K562 (cell line): ENCODE measurements around the gene PALLD. TPM values are rescaled to one million over a fixed set of nuclear protein-coding genes. Genes with fewer than 3 reads are reported as not detected.

ENCODE experiments used
- CEBPZ ChIP-seq: fragments of 150-350 bp; IDR thresholded peaks from 2 replicates; pipeline ENCODE4 v1.6.1; 2014; ENCODE audit warnings: low read depth, mild to moderate bottlenecking, low read length, borderline replicate concordance
- DIDO1 ChIP-seq: fragments of 450-650 bp; IDR thresholded peaks from 2 replicates; pipeline ENCODE4 v1.6.1; 2016; ENCODE audit warnings: low read depth, missing biosample characterization, missing genetic modification characterization
- EHMT2 ChIP-seq: fragments of 450-650 bp; IDR thresholded peaks from 2 replicates; pipeline ENCODE4 v1.6.1; 2018; ENCODE audit warnings: antibody characterized with exemption
- EP400 ChIP-seq: fragments of 450-650 bp; IDR thresholded peaks from 2 replicates; pipeline ENCODE4 v1.6.1; 2017; ENCODE audit warnings: antibody characterized with exemption, mild to moderate bottlenecking, moderate library complexity
- ETV1 ChIP-seq: fragments of 450-650 bp; conservative IDR thresholded peaks from 2 replicates; pipeline ENCODE4 v1.6.1; 2016; ENCODE audit warnings: missing genetic modification characterization, control low read depth, low read depth, missing compliant biosample characterization
- FOSL1 ChIP-seq: fragments of 200-800 bp; sonication (Bioruptor generic); conservative IDR thresholded peaks from 2 replicates; pipeline ENCODE4 v1.6.1; 2016; ENCODE audit warnings: missing genetic modification characterization, missing compliant biosample characterization
- NFRKB ChIP-seq: fragments of 450-650 bp; IDR thresholded peaks from 2 replicates; pipeline ENCODE4 v1.6.1; 2016; ENCODE audit warnings: low read depth
- POLR2AphosphoS2 ChIP-seq: IDR thresholded peaks from 2 replicates; pipeline ENCODE4 v1.6.1; 2012; ENCODE audit warnings: low read length, improper control_type of control experiment
- POLR2G ChIP-seq: fragments of 200-400 bp; formaldehyde crosslinking; IDR thresholded peaks from 2 replicates; pipeline ENCODE4 v1.6.1; 2017; ENCODE audit warnings: low read depth, mild to moderate bottlenecking, antibody characterized with exemption, low read length, moderate library complexity
- TAF7 ChIP-seq: fragments of 450-650 bp; IDR thresholded peaks from 2 replicates; pipeline ENCODE4 v1.6.1; 2016; ENCODE audit warnings: missing genetic modification characterization, missing compliant biosample characterization
- THRB ChIP-seq: fragments of 450-650 bp; formaldehyde crosslinking; conservative IDR thresholded peaks from 2 replicates; pipeline ENCODE4 v1.4.0; 2022; ENCODE audit warnings: mild to moderate bottlenecking, missing genetic modification characterization
- ZKSCAN8 ChIP-seq: fragments of 200-800 bp; sonication (Bioruptor generic); IDR thresholded peaks from 2 replicates; pipeline ENCODE4 v1.6.1; 2016; ENCODE audit warnings: missing genetic modification characterization, missing compliant biosample characterization
- ZMIZ1 ChIP-seq, 2 experiments: fragments of 150-350 bp in 1 of 2; IDR thresholded peaks; 2 replicates each; pipeline ENCODE4 v1.6.1; 2012 to 2016; ENCODE audit warnings: low read depth in 2 of 2, low read length in 2 of 2, mild to moderate bottlenecking in 1 of 2, moderate library complexity in 1 of 2
- polyA plus RNA-seq, 8 experiments: library from polyadenylated mRNA; depleted of rRNA in 4 of 8; stranded (reverse) in 5 of 8; unstranded in 3 of 8; fragments of >200 nt; fragmentation: Nextera tagmentation in 2 of 8; fragmentation: Illumina TruSeq in 1 of 8; extraction: Ambion mirVana in 2 of 8; extraction: Trizol in 1 of 8; gene quantifications; 2 replicates each; pipeline versions ENCODE4 v1.2.1 to v1.2.3, GENCODE V29; 2011 to 2014; ENCODE audit warnings: inconsistent platforms in 1 of 8, missing spikeins in 1 of 8
- total RNA-seq, 7 experiments: library from RNA; depleted of rRNA in 6 of 7; stranded (reverse); fragments of >200 nt in 6 of 7; fragmentation: Illumina TruSeq in 2 of 7; extraction: Trizol in 2 of 7; gene quantifications; 2 replicates each; pipeline versions ENCODE4 v1.2.1 to v1.2.3, GENCODE V29; 2011 to 2021; ENCODE audit warnings: low replicate concordance in 1 of 7
- TF ChIP-seq, protein P1 (sequence below): fragments of 150-350 bp; conservative IDR thresholded peaks from 2 replicates; pipeline ENCODE4 v1.6.1; 2014; ENCODE audit warnings: low read length

The PALLD gene
- total and polyA plus RNA-seq, 9 of the 15 experiments (the other 6 are each of a cell fraction or from before 2014, with no cell fraction given): 0.01 to 0.35 (median 0.06) TPM; not detected in 3

- TF ChIP-seq ZMIZ1 (IDR thresholded peaks at IDR 0.05; ENCODE audit: low read depth in 2 of 2, low read length in 2 of 2): no peak
- TF ChIP-seq ETV1 (tag): 0 out of 2 replicates have a peak, but pooled peaks have one; percentile 8
- peak; percentile 71; the same call in 1 of the 2 replicates for TF ChIP-seq EHMT2
- 0 out of 2 replicates have a peak, but pooled peaks have one; percentile 27 for TF ChIP-seq NFRKB
- no peak for TF ChIP-seq ZKSCAN8 (CRISPR knock-in tag)
- no peak for TF ChIP-seq CEBPZ
- no peak for TF ChIP-seq POLR2AphosphoS2
- TF ChIP-seq EP400: peak; percentile 29; the same call in 1 of the 2 replicates
- TF ChIP-seq THRB: no peak
- TF ChIP-seq TAF7 (tag): peak; percentile 88
- peak; percentile 77; the same call in 1 of the 2 replicates for TF ChIP-seq DIDO1 (tag)
- no peak for TF ChIP-seq FOSL1 (tag)
- TF ChIP-seq POLR2G: 0 out of 2 replicates have a peak, but pooled peaks have one; percentile 18
- TF ChIP-seq, protein P1, sequence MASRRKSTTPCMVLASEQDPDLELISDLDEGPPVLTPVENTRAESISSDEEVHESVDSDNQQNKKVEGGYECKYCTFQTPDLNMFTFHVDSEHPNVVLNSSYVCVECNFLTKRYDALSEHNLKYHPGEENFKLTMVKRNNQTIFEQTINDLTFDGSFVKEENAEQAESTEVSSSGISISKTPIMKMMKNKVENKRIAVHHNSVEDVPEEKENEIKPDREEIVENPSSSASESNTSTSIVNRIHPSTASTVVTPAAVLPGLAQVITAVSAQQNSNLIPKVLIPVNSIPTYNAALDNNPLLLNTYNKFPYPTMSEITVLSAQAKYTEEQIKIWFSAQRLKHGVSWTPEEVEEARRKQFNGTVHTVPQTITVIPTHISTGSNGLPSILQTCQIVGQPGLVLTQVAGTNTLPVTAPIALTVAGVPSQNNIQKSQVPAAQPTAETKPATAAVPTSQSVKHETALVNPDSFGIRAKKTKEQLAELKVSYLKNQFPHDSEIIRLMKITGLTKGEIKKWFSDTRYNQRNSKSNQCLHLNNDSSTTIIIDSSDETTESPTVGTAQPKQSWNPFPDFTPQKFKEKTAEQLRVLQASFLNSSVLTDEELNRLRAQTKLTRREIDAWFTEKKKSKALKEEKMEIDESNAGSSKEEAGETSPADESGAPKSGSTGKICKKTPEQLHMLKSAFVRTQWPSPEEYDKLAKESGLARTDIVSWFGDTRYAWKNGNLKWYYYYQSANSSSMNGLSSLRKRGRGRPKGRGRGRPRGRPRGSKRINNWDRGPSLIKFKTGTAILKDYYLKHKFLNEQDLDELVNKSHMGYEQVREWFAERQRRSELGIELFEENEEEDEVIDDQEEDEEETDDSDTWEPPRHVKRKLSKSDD: 0 out of 2 replicates have a peak, but pooled peaks have one; percentile 61
Measured at GRCh38 chr4:168536448-168536847, 39.6 kb downstream of the PALLD start (continued).
